IMR-90 (cell line): Measurements from ENCODE around the gene AGPAT1.

Experiments
- BHLHE40 ChIP-seq: fragments of 150-350 bp; IDR thresholded peaks from 2 replicates; pipeline ENCODE4 v1.6.1; 2016; ENCODE audit warnings: mild to moderate bottlenecking, low read depth, low read length
- CHD1 ChIP-seq: IDR thresholded peaks from 2 replicates; pipeline ENCODE4 v1.6.1; 2012; ENCODE audit warnings: low read depth, low read length, improper control_type of control experiment
- CTCF ChIP-seq: conservative IDR thresholded peaks from 2 replicates; pipeline ENCODE4 v1.5.1; 2012; ENCODE audit warnings: mild to moderate bottlenecking, low read depth, low read length, improper control_type of control experiment
- FOS ChIP-seq: fragments of 150-350 bp; IDR thresholded peaks from 2 replicates; pipeline ENCODE4 v1.6.1; 2016; ENCODE audit warnings: low read depth, low read length
- MAZ ChIP-seq: IDR thresholded peaks from 2 replicates; pipeline ENCODE4 v1.6.1; 2012; ENCODE audit warnings: low read depth, mild to moderate bottlenecking, low read length, improper control_type of control experiment, moderate library complexity, borderline replicate concordance
- NFE2L2 ChIP-seq: fragments of 150-350 bp; IDR thresholded peaks from 2 replicates; pipeline ENCODE4 v1.6.1; 2016; ENCODE audit warnings: low read depth, mild to moderate bottlenecking, low read length
- POLR2A ChIP-seq: IDR thresholded peaks from 2 replicates; pipeline ENCODE4 v1.6.1; 2012; ENCODE audit warnings: mild to moderate bottlenecking, low read depth, low read length
- RAD21 ChIP-seq: IDR thresholded peaks from 2 replicates; pipeline ENCODE4 v1.6.1; 2012; ENCODE audit warnings: low read length, improper control_type of control experiment
- RCOR1 ChIP-seq: IDR thresholded peaks from 2 replicates; pipeline ENCODE4 v1.6.1; 2012; ENCODE audit warnings: mild to moderate bottlenecking, low read length, improper control_type of control experiment; ENCODE audit not compliant: insufficient replicate concordance
- SMC3 ChIP-seq: fragments of 150-350 bp; IDR thresholded peaks from 2 replicates; pipeline ENCODE4 v1.6.1; 2016; ENCODE audit warnings: low read depth, mild to moderate bottlenecking, antibody characterized with exemption, low read length, moderate library complexity
- USF2 ChIP-seq: fragments of 150-350 bp; IDR thresholded peaks from 2 replicates; pipeline ENCODE4 v1.6.1; 2017; ENCODE audit warnings: mild to moderate bottlenecking, antibody characterized with exemption, low read length, low read depth

DNA sequence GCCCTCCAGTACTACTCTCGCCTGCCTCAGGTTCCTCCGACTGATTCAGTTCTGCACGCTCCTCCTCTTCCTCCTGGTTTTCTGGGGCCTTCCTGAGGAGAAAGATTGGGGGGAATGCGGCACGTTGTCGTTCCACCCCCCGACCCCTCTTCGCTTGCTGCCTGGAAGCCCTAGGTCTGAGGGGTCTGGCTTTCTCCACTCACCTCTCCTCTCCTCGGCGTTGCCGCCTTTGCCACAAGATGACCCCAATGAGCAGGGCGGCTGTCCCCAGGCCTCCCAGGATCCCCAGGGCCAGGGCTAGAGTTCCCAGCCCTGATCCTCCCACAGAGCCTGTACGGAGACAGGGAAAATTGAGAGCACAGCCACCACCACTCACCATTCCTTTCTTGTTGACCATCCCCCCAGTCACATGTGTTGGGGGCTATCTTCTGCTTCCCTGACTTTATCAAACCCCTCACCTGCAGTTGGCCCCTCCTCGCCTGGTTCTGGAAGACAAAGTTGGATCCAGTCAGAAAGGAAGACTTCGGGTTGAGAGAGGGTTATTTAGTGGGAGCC is 5.3 kb upstream of the AGPAT1 start:
- TF ChIP-seq CTCF = no peak
- TF ChIP-seq USF2 = no peak
- TF ChIP-seq POLR2A = no peak
- TF ChIP-seq FOS = no peak
- TF ChIP-seq NFE2L2 = no peak
- no peak for TF ChIP-seq BHLHE40
- no peak for TF ChIP-seq SMC3
- no peak for TF ChIP-seq RAD21
- TF ChIP-seq RCOR1 = no peak
- no peak for TF ChIP-seq MAZ
- TF ChIP-seq CHD1 = no peak
